Activated CD4-positive, alpha-beta T cell treated with anti-CD3 and anti-CD28 coated beads, Interleukin-2, amount 10 ng/mL, durations not matched to agents 7 days and 5 days (primary cell): ENCODE results near the gene GALNT5. TPM values are rescaled to one million over a fixed set of nuclear protein-coding genes. Genes with fewer than 3 reads are reported as not detected.

Experiments
- CTCF ChIA-PET: fragments of 350-600 bp; sonication (Branson Sonifier 250); formaldehyde crosslinking; loops from one replicate; lab custom pipeline; 2021; ENCODE audit warnings: antibody characterized with exemption; lab: Charles Lee
- POLR2A ChIA-PET: fragments of 350-600 bp; sonication (Branson Sonifier 250); formaldehyde crosslinking; loops from one replicate; lab custom pipeline; 2021; ENCODE audit warnings: antibody characterized with exemption; lab: Charles Lee
- DNase-seq: peaks from one replicate; pipeline ENCODE4 v3.0.0-alpha.2; 2020
- H3K27ac Mint-ChIP-seq: one replicate; pipeline ENCODE4 v1.8.0; 2021; ENCODE audit warnings: mild to moderate bottlenecking, moderate library complexity, mixed read lengths
- H3K27me3 Mint-ChIP-seq: one replicate; pipeline ENCODE4 v1.8.0; 2021; ENCODE audit warnings: mixed read lengths
- H3K36me3 Mint-ChIP-seq: one replicate; pipeline ENCODE4 v1.8.0; 2021; ENCODE audit warnings: low read depth, mixed read lengths
- H3K4me1 Mint-ChIP-seq: one replicate; pipeline ENCODE4 v1.8.0; 2021; ENCODE audit warnings: mixed read lengths
- H3K4me3 Mint-ChIP-seq: one replicate; pipeline ENCODE4 v1.8.0; 2021; ENCODE audit warnings: mild to moderate bottlenecking, moderate library complexity, mixed read lengths
- H3K9me3 Mint-ChIP-seq: one replicate; pipeline ENCODE4 v1.8.0; 2021; ENCODE audit warnings: mixed read lengths
- total RNA-seq, 2 experiments: library from RNA; stranded (reverse); gene quantifications; one replicate each; pipeline ENCODE4 v1.2.3, GENCODE V29; 2021

Gene GALNT5
- total RNA-seq, 2 experiments from 2014 or later, result not detected

GRCh38 chr2:157231476-157231875, 26.0 kb upstream of the GALNT5 start:
- H3K27ac Mint-ChIP-seq, result no peak overlapping the region
- ChIA-PET CTCF (no interaction called here), POLR2A (no interaction called here)
- no peaks in the 10 kb centered on the region for H3K4me1 Mint-ChIP-seq
- no peak for DNase-seq
- H3K9me3 Mint-ChIP-seq, result no peaks in the 10 kb centered on the region
- H3K27me3 Mint-ChIP-seq, result peaks cover 30% of the 10 kb centered on the region
- H3K36me3 Mint-ChIP-seq, result no peaks in the 10 kb centered on the region
- no peak overlapping the region for H3K4me3 Mint-ChIP-seq

- Mint-ChIP-seq H3K9me3 (no peaks in the 10 kb centered on the region), H3K27me3 (peaks cover 28% of the 10 kb centered on the region), H3K27ac (no peak overlapping the region), H3K4me3 (no peak overlapping the region), H3K36me3 (no peaks in the 10 kb centered on the region), H3K4me1 (no peaks in the 10 kb centered on the region)
- POLR2A ChIA-PET, result no interaction called here
- CTCF ChIA-PET, result no interaction called here
- DNase-seq, result no peak
Observed at GRCh38 chr2:157233506-157233905, 24.0 kb upstream of the GALNT5 start.

GRCh38 chr2:157236404-157236803, 21.1 kb upstream of the GALNT5 start:
- H3K4me3 Mint-ChIP-seq, result no peak overlapping the region
- no peaks in the 10 kb centered on the region for H3K36me3 Mint-ChIP-seq
- no peaks in the 10 kb centered on the region for H3K9me3 Mint-ChIP-seq
- no peaks in the 10 kb centered on the region for H3K4me1 Mint-ChIP-seq
- ChIA-PET POLR2A (no interaction called here), CTCF (interaction anchor here (0.6 kb wide), 1 partner anchor 19 kb away, joined by 3 read pairs; no protein-coding TSS in a partner anchor)
- peaks cover 16% of the 10 kb centered on the region for H3K27me3 Mint-ChIP-seq
- DNase-seq, result no peak
- H3K27ac Mint-ChIP-seq, result no peak overlapping the region

- Mint-ChIP-seq H3K4me1 (no peaks in the 10 kb centered on the region), H3K27me3 (peaks cover 9% of the 10 kb centered on the region), H3K4me3 (no peak overlapping the region), H3K36me3 (no peaks in the 10 kb centered on the region), H3K27ac (no peak overlapping the region), H3K9me3 (no peaks in the 10 kb centered on the region)
- CTCF ChIA-PET, result no interaction called here
- no peak for DNase-seq
- POLR2A ChIA-PET, result no interaction called here
Observed at GRCh38 chr2:157238296-157238695, 19.2 kb upstream of the GALNT5 start.

- peaks cover 4% of the 10 kb centered on the region for H3K27me3 Mint-ChIP-seq
- no peak overlapping the region for H3K4me3 Mint-ChIP-seq
- DNase-seq, result no peak
- H3K27ac Mint-ChIP-seq, result no peak overlapping the region
- ChIA-PET CTCF (no interaction called here), POLR2A (no interaction called here)
- no peaks in the 10 kb centered on the region for H3K9me3 Mint-ChIP-seq
- H3K36me3 Mint-ChIP-seq, result no peaks in the 10 kb centered on the region
- H3K4me1 Mint-ChIP-seq, result peaks cover 10% of the 10 kb centered on the region
Observed at GRCh38 chr2:157244691-157245090, 12.8 kb upstream of the GALNT5 start.

GRCh38 chr2:157245144-157245840, 12.2 kb upstream of the GALNT5 start:
- no peak for DNase-seq
- ChIA-PET POLR2A (no interaction called here), CTCF (no interaction called here)
- H3K9me3 Mint-ChIP-seq, result no peaks in the 10 kb centered on the region
- H3K36me3 Mint-ChIP-seq, result no peaks in the 10 kb centered on the region
- peaks cover 10% of the 10 kb centered on the region for H3K4me1 Mint-ChIP-seq
- H3K27ac Mint-ChIP-seq, result no peak overlapping the region
- H3K27me3 Mint-ChIP-seq, result peaks cover 4% of the 10 kb centered on the region
- H3K4me3 Mint-ChIP-seq, result no peak overlapping the region

- Mint-ChIP-seq H3K27ac (no peak overlapping the region), H3K9me3 (no peaks in the 10 kb centered on the region), H3K4me1 (peaks cover 10% of the 10 kb centered on the region), H3K36me3 (no peaks in the 10 kb centered on the region), H3K27me3 (peaks cover 4% of the 10 kb centered on the region), H3K4me3 (no peak overlapping the region)
- no peak for DNase-seq
- ChIA-PET POLR2A (no interaction called here), CTCF (no interaction called here)
Observed at GRCh38 chr2:157245846-157246764, 11.4 kb upstream of the GALNT5 start.

- Mint-ChIP-seq H3K27me3 (peaks cover 6% of the 10 kb centered on the region), H3K4me1 (peaks cover 10% of the 10 kb centered on the region), H3K36me3 (no peaks in the 10 kb centered on the region), H3K9me3 (no peaks in the 10 kb centered on the region), H3K27ac (no peak overlapping the region), H3K4me3 (no peak overlapping the region)
- no peak for DNase-seq
- POLR2A ChIA-PET, result no interaction called here
- CTCF ChIA-PET, result no interaction called here
Observed at GRCh38 chr2:157246765-157247407, 10.6 kb upstream of the GALNT5 start.

GRCh38 chr2:157250836-157251235, 6.7 kb upstream of the GALNT5 start:
- CTCF ChIA-PET, result no interaction called here
- H3K4me3 Mint-ChIP-seq, result no peak overlapping the region
- no peaks in the 10 kb centered on the region for H3K9me3 Mint-ChIP-seq
- peaks cover 8% of the 10 kb centered on the region for H3K4me1 Mint-ChIP-seq
- no peaks in the 10 kb centered on the region for H3K36me3 Mint-ChIP-seq
- DNase-seq, result no peak
- H3K27me3 Mint-ChIP-seq, result peaks cover 9% of the 10 kb centered on the region
- POLR2A ChIA-PET, result no interaction called here
- H3K27ac Mint-ChIP-seq, result no peak overlapping the region

- Mint-ChIP-seq H3K36me3 (no peaks in the 10 kb centered on the region), H3K27ac (no peak overlapping the region), H3K9me3 (no peaks in the 10 kb centered on the region), H3K27me3 (peaks cover 9% of the 10 kb centered on the region), H3K4me1 (peaks cover 3% of the 10 kb centered on the region), H3K4me3 (no peak overlapping the region)
- ChIA-PET CTCF (no interaction called here), POLR2A (no interaction called here)
- DNase-seq, result no peak
Observed at GRCh38 chr2:157251932-157252331, 5.6 kb upstream of the GALNT5 start.

- Mint-ChIP-seq H3K27ac (no peak overlapping the region), H3K9me3 (no peaks in the 10 kb centered on the region), H3K4me1 (peaks cover 7% of the 10 kb centered on the region), H3K27me3 (peaks cover 9% of the 10 kb centered on the region), H3K4me3 (no peak overlapping the region), H3K36me3 (no peaks in the 10 kb centered on the region)
- ChIA-PET CTCF (interaction anchor here (1.9 kb wide), 1 partner anchor 10 kb away, joined by 7 read pairs; no protein-coding TSS in a partner anchor), POLR2A (no interaction called here)
- no peak for DNase-seq
Observed at GRCh38 chr2:157252529-157252928, 5.0 kb upstream of the GALNT5 start.

GRCh38 chr2:157254041-157254440, 3.5 kb upstream of the GALNT5 start:
- Mint-ChIP-seq H3K9me3 (no peaks in the 10 kb centered on the region), H3K27me3 (peaks cover 9% of the 10 kb centered on the region), H3K4me3 (no peak overlapping the region), H3K27ac (no peak overlapping the region), H3K36me3 (no peaks in the 10 kb centered on the region), H3K4me1 (peaks cover 16% of the 10 kb centered on the region)
- POLR2A ChIA-PET, result no interaction called here
- CTCF ChIA-PET, result interaction anchor here (1.9 kb wide), 1 partner anchor 11 kb away, joined by 7 read pairs; no protein-coding TSS in a partner anchor
- DNase-seq, result no peak

GRCh38 chr2:157255746-157256145, 1.8 kb upstream of the GALNT5 start:
- Mint-ChIP-seq H3K9me3 (no peaks in the 10 kb centered on the region), H3K4me3 (no peak overlapping the region), H3K4me1 (peaks cover 19% of the 10 kb centered on the region), H3K27ac (no peak overlapping the region), H3K36me3 (no peaks in the 10 kb centered on the region), H3K27me3 (peaks cover 9% of the 10 kb centered on the region)
- DNase-seq, result no peak
- ChIA-PET CTCF (interaction anchor here (0.9 kb wide), 1 partner anchor 19 kb away, joined by 3 read pairs; no protein-coding TSS in a partner anchor), POLR2A (no interaction called here)
